ENCODE data around the gene CNTN1. TPM values are rescaled to one million over a fixed set of nuclear protein-coding genes. Genes with fewer than 3 reads are reported as not detected.

CNTN1 gene
- total and polyA plus RNA-seq, 2 of the 8 experiments (the other 6 are each of a cell fraction or from before 2014, with no cell fraction given): 7.2 to 21.8 TPM

- TF ChIP-seq CTCF (IDR thresholded peaks at IDR 0.05; ENCODE audit: control extremely low read depth in 1 of 3, insufficient read depth in 1 of 3, low read depth in 1 of 3, low read length in 3 of 3): no peak
- no peak for TF ChIP-seq USF2 (IDR thresholded peaks at IDR 0.05; ENCODE audit: low read length)
- no peak for TF ChIP-seq CEBPB (IDR thresholded peaks at IDR 0.05; ENCODE audit: low read depth, low read length)
- TF ChIP-seq ATF3 (IDR thresholded peaks at IDR 0.05; ENCODE audit: insufficient read depth, low read depth, low read length): no peak
- no peak for TF ChIP-seq KDM4A (IDR thresholded peaks at IDR 0.05; ENCODE audit: low read depth, low read length, severe bottlenecking)
Observed at GRCh38 chr12:40915172-40915571, 222.9 kb downstream of the CNTN1 start (continued).

Measured in H1 (cell line).